ENCODE results near the gene SPRR2G. TPM values are rescaled to one million over a fixed set of nuclear protein-coding genes. Genes with fewer than 3 reads are reported as not detected.
"Not testable (repeated sequence)": the region's sequence is repeated elsewhere in the genome, so short reads cannot be mapped to it uniquely, and the experiment has no call there.

Gene SPRR2G
- total RNA-seq = not detected in 2 replicates

- Mint-ChIP-seq H3K4me1 (no peaks in the 10 kb centered on the region), H3K27ac (no peak within 1 kb of the TSS), H3K27me3 (peaks cover 15% of the 10 kb centered on the region), H3K36me3 (ENCODE audit: low read depth) (no peaks in the 10 kb centered on the region), H3K9me3 (no peaks in the 10 kb centered on the region), H3K4me3 (no peak within 1 kb of the TSS)
- no peak for DNase-seq
- intact Hi-C loops (cut with micrococcal nuclease) = no loop called here
Measured at GRCh38 chr1:153150846-153151245, at the start of gene SPRR2G. Gene SPRR2G, minus strand, starts transcription at chr1:153150890. Its CDS starts 780 bp downstream, at chr1:153150110.

DNA sequence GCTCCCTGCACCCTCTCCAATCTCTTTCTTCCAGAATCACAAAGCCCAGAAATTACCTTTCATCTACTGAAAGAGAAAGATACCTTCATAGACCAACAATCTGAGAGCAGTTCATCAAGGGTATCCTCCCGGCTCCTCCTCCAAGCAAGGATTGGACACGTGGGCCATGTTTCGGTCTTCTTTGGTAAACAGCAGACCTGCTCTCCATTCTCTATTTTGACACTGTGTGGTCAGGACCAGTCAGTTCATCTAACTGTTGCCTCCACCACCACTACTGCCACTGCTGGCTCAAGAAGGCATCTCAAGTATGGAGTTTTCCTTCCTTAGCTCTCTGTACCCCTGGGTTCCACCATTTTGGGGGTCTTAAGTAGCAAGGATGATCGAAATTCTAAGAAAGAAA, 44.5 kb upstream of the SPRR2G start:
- Mint-ChIP-seq H3K27me3 (peaks cover 27% of the 10 kb centered on the region), H3K4me1 (no peaks in the 10 kb centered on the region), H3K4me3 (no peak overlapping the region), H3K36me3 (ENCODE audit: low read depth) (no peaks in the 10 kb centered on the region), H3K9me3 (no peaks in the 10 kb centered on the region), H3K27ac (no peak overlapping the region)
- no peak for DNase-seq
- intact Hi-C loops (cut with micrococcal nuclease) = no loop called here

- Mint-ChIP-seq H3K27me3 (peaks cover 25% of the 10 kb centered on the region), H3K4me3 (no peak overlapping the region), H3K9me3 (no peaks in the 10 kb centered on the region), H3K4me1 (no peaks in the 10 kb centered on the region), H3K36me3 (ENCODE audit: low read depth) (no peaks in the 10 kb centered on the region), H3K27ac (no peak overlapping the region)
- DNase-seq = no peak
- intact Hi-C loops (cut with micrococcal nuclease) = no loop called here
Measured at GRCh38 chr1:153194331-153195050, 43.8 kb upstream of the SPRR2G start.

GRCh38 chr1:153192697-153193096, 42.0 kb upstream of the SPRR2G start:
- Mint-ChIP-seq H3K9me3 (no peaks in the 10 kb centered on the region), H3K4me3 (no peak overlapping the region), H3K4me1 (no peaks in the 10 kb centered on the region), H3K27me3 (peaks cover 19% of the 10 kb centered on the region), H3K27ac (no peak overlapping the region), H3K36me3 (ENCODE audit: low read depth) (no peaks in the 10 kb centered on the region)
- DNase-seq = no peak
- intact Hi-C loops (cut with micrococcal nuclease) = no loop called here

- H3K27ac Mint-ChIP-seq = no peak overlapping the region
- H3K4me3 Mint-ChIP-seq = no peak overlapping the region
- intact Hi-C loops (cut with micrococcal nuclease) = no loop called here
- peaks cover 6% of the 10 kb centered on the region for H3K9me3 Mint-ChIP-seq
- no peak for DNase-seq
- H3K4me1 Mint-ChIP-seq = no peaks in the 10 kb centered on the region
- peaks cover 19% of the 10 kb centered on the region for H3K27me3 Mint-ChIP-seq
- H3K36me3 Mint-ChIP-seq (ENCODE audit: low read depth) = no peaks in the 10 kb centered on the region
Measured at GRCh38 chr1:153190373-153190772, 39.7 kb upstream of the SPRR2G start.

DNA sequence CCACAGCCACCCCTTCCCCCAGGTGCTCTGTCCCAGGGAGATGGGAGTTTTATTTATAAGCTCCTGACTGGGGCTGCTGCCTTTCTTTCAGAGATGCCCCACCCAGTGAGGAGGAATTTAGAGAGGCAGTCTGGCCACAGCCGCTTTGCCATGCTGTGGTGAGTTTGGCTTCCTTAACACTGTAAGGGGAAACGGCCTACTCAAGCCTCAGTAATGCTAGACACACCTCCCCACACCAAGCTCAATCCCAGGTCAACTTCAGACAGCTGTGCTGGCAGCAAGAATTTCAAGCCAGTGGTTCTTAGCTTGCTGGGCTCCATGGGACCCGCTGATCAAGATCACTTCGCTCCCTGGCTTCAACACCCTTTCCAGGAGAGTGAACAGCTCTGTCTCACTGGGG, 37.6 kb upstream of the SPRR2G start:
- H3K9me3 Mint-ChIP-seq; H3K27ac Mint-ChIP-seq; intact Hi-C loops (cut with micrococcal nuclease); H3K36me3 Mint-ChIP-seq (ENCODE audit: low read depth); H3K4me1 Mint-ChIP-seq; H3K4me3 Mint-ChIP-seq; DNase-seq: not testable (repeated sequence)
- peaks cover 10% of the 10 kb centered on the region for H3K27me3 Mint-ChIP-seq

- Mint-ChIP-seq H3K27me3 (peaks cover 8% of the 10 kb centered on the region), H3K27ac (no peak overlapping the region), H3K9me3 (peaks cover 3% of the 10 kb centered on the region), H3K36me3 (ENCODE audit: low read depth) (no peaks in the 10 kb centered on the region), H3K4me1 (no peaks in the 10 kb centered on the region), H3K4me3 (no peak overlapping the region)
- intact Hi-C loops (cut with micrococcal nuclease) = no loop called here
- no peak for DNase-seq
Measured at GRCh38 chr1:153180556-153180955, 29.9 kb upstream of the SPRR2G start.

- no peak for DNase-seq
- H3K4me1 Mint-ChIP-seq = no peaks in the 10 kb centered on the region
- H3K4me3 Mint-ChIP-seq = no peak overlapping the region
- peaks cover 8% of the 10 kb centered on the region for H3K27me3 Mint-ChIP-seq
- H3K36me3 Mint-ChIP-seq (ENCODE audit: low read depth) = no peaks in the 10 kb centered on the region
- H3K27ac Mint-ChIP-seq = no peak overlapping the region
- no peaks in the 10 kb centered on the region for H3K9me3 Mint-ChIP-seq
- intact Hi-C loops (cut with micrococcal nuclease) = no loop called here
Measured at GRCh38 chr1:153178922-153179321, 28.2 kb upstream of the SPRR2G start.

- Mint-ChIP-seq H3K9me3 (no peaks in the 10 kb centered on the region), H3K27me3 (peaks cover 6% of the 10 kb centered on the region), H3K36me3 (ENCODE audit: low read depth) (no peaks in the 10 kb centered on the region), H3K27ac (no peak overlapping the region), H3K4me3 (no peak overlapping the region), H3K4me1 (no peaks in the 10 kb centered on the region)
- DNase-seq = no peak
- intact Hi-C loops (cut with micrococcal nuclease) = no loop called here
Measured at GRCh38 chr1:153174624-153175023, 23.9 kb upstream of the SPRR2G start.

- H3K4me3 Mint-ChIP-seq = no peak overlapping the region
- H3K9me3 Mint-ChIP-seq = no peaks in the 10 kb centered on the region
- no peaks in the 10 kb centered on the region for H3K4me1 Mint-ChIP-seq
- no peaks in the 10 kb centered on the region for H3K36me3 Mint-ChIP-seq (ENCODE audit: low read depth)
- intact Hi-C loops (cut with micrococcal nuclease) = no loop called here
- no peak overlapping the region for H3K27ac Mint-ChIP-seq
- no peak for DNase-seq
- H3K27me3 Mint-ChIP-seq = no peaks in the 10 kb centered on the region
Measured at GRCh38 chr1:153168686-153169085, 18.0 kb upstream of the SPRR2G start.

DNA sequence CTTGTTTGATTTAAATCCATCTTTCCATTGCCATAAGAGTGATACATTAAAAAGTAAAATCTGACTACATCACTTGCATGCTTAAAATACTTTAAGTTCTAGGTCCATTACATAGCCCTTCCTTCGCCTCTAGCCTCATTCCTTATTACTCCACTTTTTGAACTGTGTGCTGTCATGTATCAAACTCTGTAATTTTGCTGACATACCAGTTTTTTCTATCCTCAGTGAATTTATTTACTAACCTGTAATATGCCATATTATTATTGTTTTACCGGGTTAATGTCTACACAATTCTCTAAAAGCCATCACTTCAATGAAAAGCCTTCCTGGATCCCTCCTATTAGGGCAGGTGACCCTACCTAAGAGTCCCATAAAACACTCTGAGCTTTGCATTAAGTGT, 4.9 kb upstream of the SPRR2G start:
- Mint-ChIP-seq H3K4me3 (no peak overlapping the region), H3K27me3 (peaks cover 13% of the 10 kb centered on the region), H3K27ac (no peak overlapping the region), H3K4me1 (no peaks in the 10 kb centered on the region), H3K9me3 (no peaks in the 10 kb centered on the region), H3K36me3 (ENCODE audit: low read depth) (no peaks in the 10 kb centered on the region)
- intact Hi-C loops (cut with micrococcal nuclease) = no loop called here
- no peak for DNase-seq

- intact Hi-C loops (cut with micrococcal nuclease) = no loop called here
- H3K36me3 Mint-ChIP-seq (ENCODE audit: low read depth) = no peaks in the 10 kb centered on the region
- H3K4me3 Mint-ChIP-seq = no peak overlapping the region
Measured at GRCh38 chr1:153152481-153152880, 1.8 kb upstream of the SPRR2G start.

DNA sequence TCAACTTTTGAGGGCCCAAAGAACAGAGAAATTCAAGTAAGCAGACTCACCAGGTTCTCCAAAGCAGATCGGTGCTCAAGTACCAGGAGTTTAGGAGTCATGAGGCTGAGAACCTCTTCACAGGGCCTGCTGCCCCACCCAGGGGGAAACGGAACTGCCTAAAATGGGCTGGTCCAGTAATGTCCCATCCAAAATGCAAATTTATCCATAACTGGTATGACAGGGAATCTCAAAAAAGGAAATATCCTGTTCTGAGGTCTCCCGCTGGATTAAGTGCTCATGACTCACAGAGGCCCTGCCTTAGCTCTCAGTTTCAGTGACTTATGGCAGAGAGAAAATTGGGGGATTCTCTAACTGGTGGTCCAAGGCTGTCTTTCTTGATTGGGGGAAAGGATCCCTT, 9.3 kb downstream of the SPRR2G start:
- DNase-seq = no peak
- H3K9me3 Mint-ChIP-seq = no peaks in the 10 kb centered on the region

More at GRCh38 chr1:153152481-153152880, 1.8 kb upstream of the SPRR2G start:
- Mint-ChIP-seq H3K9me3 (no peaks in the 10 kb centered on the region), H3K27ac (no peak overlapping the region), H3K27me3 (peaks cover 15% of the 10 kb centered on the region), H3K4me1 (no peaks in the 10 kb centered on the region)
- DNase-seq = no peak

DNA sequence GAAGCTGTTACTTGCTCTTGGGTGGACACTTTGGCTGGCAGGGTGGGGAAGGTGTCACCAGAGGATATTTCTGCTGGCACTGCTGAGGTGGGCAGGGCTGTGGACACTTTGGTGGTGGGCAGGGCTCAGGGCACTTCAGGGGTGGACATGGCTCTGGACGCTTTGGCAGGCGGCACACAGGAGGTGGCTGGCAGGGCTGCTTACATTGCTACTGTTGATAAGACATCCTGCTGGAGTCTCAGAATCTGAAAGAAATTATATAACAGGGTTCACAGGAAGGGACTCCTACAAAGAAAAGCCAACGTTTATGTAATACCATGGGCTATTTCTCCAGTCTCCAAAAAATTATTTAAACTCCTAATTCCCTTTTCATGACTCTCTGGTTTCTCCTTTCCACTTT, 10.2 kb downstream of the SPRR2G start:
- Mint-ChIP-seq H3K4me3 (no peak overlapping the region), H3K36me3 (ENCODE audit: low read depth) (no peaks in the 10 kb centered on the region), H3K27ac (no peak overlapping the region), H3K4me1 (no peaks in the 10 kb centered on the region), H3K27me3 (peaks cover 36% of the 10 kb centered on the region), H3K9me3 (no peaks in the 10 kb centered on the region)
- intact Hi-C loops (cut with micrococcal nuclease) = no loop called here
- no peak for DNase-seq

More for the DNA sequence above, 9.3 kb downstream of the SPRR2G start:
- Mint-ChIP-seq H3K36me3 (ENCODE audit: low read depth) (no peaks in the 10 kb centered on the region), H3K27ac (no peak overlapping the region), H3K4me3 (no peak overlapping the region), H3K27me3 (peaks cover 38% of the 10 kb centered on the region), H3K4me1 (no peaks in the 10 kb centered on the region)
- intact Hi-C loops (cut with micrococcal nuclease) = no loop called here

GRCh38 chr1:153133743-153134142, 16.9 kb downstream of the SPRR2G start:
- DNase-seq = no peak
- H3K36me3 Mint-ChIP-seq (ENCODE audit: low read depth) = no peaks in the 10 kb centered on the region
- no peak overlapping the region for H3K27ac Mint-ChIP-seq
- no peaks in the 10 kb centered on the region for H3K9me3 Mint-ChIP-seq
- no peaks in the 10 kb centered on the region for H3K4me1 Mint-ChIP-seq
- peaks cover 22% of the 10 kb centered on the region for H3K27me3 Mint-ChIP-seq
- H3K4me3 Mint-ChIP-seq = no peak overlapping the region
- intact Hi-C loops (cut with micrococcal nuclease) = no loop called here

All from activated CD4-positive, alpha-beta T cell treated with anti-CD3 and anti-CD28 coated beads, Interleukin-2, amount 10 ng/mL, durations not matched to agents 24 days and 14 days (primary cell).